Endothelial cell of umbilical vein (primary cell): Measurements from ENCODE around the gene MYO1B. TPM values are rescaled to one million over a fixed set of nuclear protein-coding genes. Genes with fewer than 3 reads are reported as not detected.

ENCODE experiments used
- BruUV-seq: library from RNA; stranded (reverse); fragments of 400-500 nt; replicated peaks from 2 replicates; lab custom pipeline; 2021; lab: Mats Ljungman, UMichigan
- CTCF ChIA-PET: fragments of 300-600, 350-600 bp; sonication (Branson Sonifier 250); formaldehyde crosslinking; loops from one replicate; lab custom pipeline; 2021; ENCODE audit warnings: antibody characterized with exemption, inconsistent platforms; lab: Charles Lee
- POLR2A ChIA-PET: fragments of 300-600, 350-600 bp; sonication (Branson Sonifier 250); formaldehyde crosslinking; loops from one replicate; lab custom pipeline; 2021; ENCODE audit warnings: antibody characterized with exemption, inconsistent platforms; lab: Charles Lee
- DNase-seq: peaks from one replicate; pipeline ENCODE4 v3.0.0-alpha.2; 2011; ENCODE audit warnings: low read depth, low spot score
- FAIRE-seq: peaks from 2 replicates; lab custom pipeline; 2011; peaks lifted over from hg19 to GRCh38; lab: Jason Lieb, UNC
- H2AFZ ChIP-seq: 2 replicates; pipeline ENCODE4 v1.6.0; 2012; ENCODE audit warnings: low read depth, low read length, control low read depth, inconsistent platforms
- H3K27ac ChIP-seq: 2 replicates; pipeline ENCODE4 v1.5.1; 2011; ENCODE audit warnings: low read depth, mild to moderate bottlenecking, control low read depth, low read length, moderate library complexity; ENCODE audit not compliant: insufficient read depth
- H3K27me3 ChIP-seq, 2 experiments: 2 replicates each; pipeline versions ENCODE4 v1.6.0 to v1.6.1; 2011; ENCODE audit warnings: low read length in 2 of 2, mixed read lengths in 1 of 2; ENCODE audit not compliant: control insufficient read depth in 2 of 2, insufficient read depth in 2 of 2
- H3K36me3 ChIP-seq, 2 experiments: 2 replicates in 1 of 2; 3 replicates in 1 of 2; pipeline ENCODE4 v1.5.1; 2011; ENCODE audit warnings: low read length in 2 of 2, mild to moderate bottlenecking in 1 of 2, moderate library complexity in 1 of 2; ENCODE audit not compliant: control insufficient read depth in 2 of 2, insufficient read depth in 2 of 2; ENCODE audit errors: extremely low read depth in 1 of 2
- H3K4me1 ChIP-seq: 3 replicates; pipeline ENCODE4 v1.5.1; 2011; ENCODE audit warnings: mild to moderate bottlenecking, low read length; ENCODE audit not compliant: control insufficient read depth, insufficient read depth; ENCODE audit errors: extremely low read depth
- H3K4me2 ChIP-seq: 2 replicates; pipeline ENCODE4 v1.6.1; 2011; ENCODE audit warnings: low read length, control low read depth, mixed read lengths; ENCODE audit not compliant: insufficient read depth
- H3K4me3 ChIP-seq, 3 experiments: fragments of 200-600 bp in 1 of 3; sonication (generic), shearing (Covaris generic) in 1 of 3; replicated peaks in 1 of 3; 2 replicates each; pipeline ENCODE4 v1.5.1; 2011 to 2016; ENCODE audit warnings: control low read depth in 3 of 3, low read length in 3 of 3, mild to moderate bottlenecking in 2 of 3, inconsistent platforms in 1 of 3, low read depth in 1 of 3, moderate library complexity in 1 of 3; ENCODE audit not compliant: insufficient read depth in 1 of 3
- H3K79me2 ChIP-seq: 2 replicates; pipeline ENCODE4 v1.6.0; 2012; ENCODE audit warnings: low read length, inconsistent platforms; ENCODE audit not compliant: control insufficient read depth, insufficient read depth
- H3K9ac ChIP-seq: replicated peaks from 2 replicates; pipeline ENCODE3; 2011; ENCODE audit warnings: low read length, control low read depth; ENCODE audit not compliant: insufficient read depth; ENCODE audit errors: extremely low read depth
- H3K9me1 ChIP-seq: replicated peaks from 3 replicates; pipeline ENCODE4 v1.6.0; 2011; ENCODE audit warnings: mild to moderate bottlenecking, low read length; ENCODE audit not compliant: control insufficient read depth, insufficient read depth; ENCODE audit errors: extremely low read depth
- H3K9me3 ChIP-seq: replicated peaks from 2 replicates; pipeline ENCODE4 v1.5.1; 2012; ENCODE audit warnings: low read length, inconsistent platforms; ENCODE audit not compliant: control insufficient read depth, insufficient read depth
- H4K20me1 ChIP-seq: replicated peaks from 2 replicates; pipeline ENCODE3; 2011; ENCODE audit warnings: mild to moderate bottlenecking, low read length; ENCODE audit not compliant: control insufficient read depth, insufficient read depth; ENCODE audit errors: extremely low read depth
- CTCF ChIP-seq, 2 donors: IDR thresholded peaks; 1 replicate in 1 of 2; 2 replicates in 1 of 2; pipeline ENCODE4 v1.5.1; 2011; ENCODE audit warnings: low read length in 2 of 2, mild to moderate bottlenecking in 2 of 2, moderate library complexity in 2 of 2, control low read depth in 1 of 2, inconsistent platforms in 1 of 2, low read depth in 1 of 2; ENCODE audit not compliant: insufficient read depth in 1 of 2; ENCODE audit errors: extremely low read depth in 1 of 2
- EZH2 ChIP-seq: IDR thresholded peaks from 2 replicates; pipeline ENCODE4 v1.6.1; 2012; ENCODE audit warnings: borderline replicate concordance, low read depth, mild to moderate bottlenecking, moderate library complexity, low read length, inconsistent platforms; ENCODE audit not compliant: severe bottlenecking
- GATA2 ChIP-seq: IDR thresholded peaks from 2 replicates; pipeline ENCODE4 v1.7.0; 2011; ENCODE audit warnings: low read depth, mild to moderate bottlenecking, moderate library complexity, mixed read lengths, low read length; ENCODE audit not compliant: insufficient read length, insufficient read depth
- MYC ChIP-seq: IDR thresholded peaks from one replicate; pipeline ENCODE4 v1.6.1; 2011; ENCODE audit warnings: mild to moderate bottlenecking, low read depth, low read length
- POLR2A ChIP-seq: IDR thresholded peaks from 2 replicates; pipeline ENCODE4 v1.6.1; 2012; ENCODE audit warnings: low read depth, mild to moderate bottlenecking, control low read depth, low read length
- POLR2AphosphoS5 ChIP-seq: IDR thresholded peaks from 2 replicates; pipeline ENCODE4 v1.6.1; 2012; ENCODE audit warnings: low read depth, mild to moderate bottlenecking, control low read depth, low read length, moderate library complexity; ENCODE audit not compliant: insufficient read depth
- dilution Hi-C: fragments of 300-500 bp; cut with MboI; formaldehyde crosslinking; loops from one replicate; pipeline ENCODE4 v1.15.0; 2019; ENCODE audit warnings: low sequenced_read_pairs; ENCODE audit not compliant: extremely low pct_ligation_motif_present
- intact Hi-C: fragments of 100-400 bp; cut with micrococcal nuclease; formaldehyde crosslinking; loops from one replicate; pipeline ENCODE4 v1.10.0; 2022
- polyA plus RNA-seq, 4 experiments: library from polyadenylated mRNA; depleted of rRNA in 3 of 4; stranded (reverse) in 3 of 4; unstranded in 1 of 4; fragments of >200 nt; gene quantifications; 2 replicates each; pipeline versions ENCODE4 v1.2.1 to v1.2.3, GENCODE V29; 2011 to 2012; ENCODE audit warnings: missing spikeins in 1 of 4
- total RNA-seq: library from RNA; stranded (reverse); gene quantifications from 2 replicates; pipeline ENCODE4 v1.2.3, GENCODE V29; 2021

MYO1B gene
- total and polyA plus RNA-seq, 2 donors (not counting 3 experiments of a cell fraction or from before 2014, with no cell fraction given): 8.7 to 51.1 TPM

GRCh38 chr2:191374939-191375338 is 129.7 kb downstream of the MYO1B start:
- Histone ChIP-seq H3K36me3 (no peaks in the 10 kb centered on the region), H3K9me1 (no peaks in the 10 kb centered on the region), H3K27ac (no peak overlapping the region), H3K27me3 (no peaks in the 10 kb centered on the region), H3K4me1 (peaks cover 19% of the 10 kb centered on the region), H3K4me2 (no peak overlapping the region), H3K79me2 (no peaks in the 10 kb centered on the region), H3K9me3 (no peaks in the 10 kb centered on the region), H3K9ac (no peak overlapping the region), H2AFZ (no peak overlapping the region), H3K4me3 (no peak overlapping the region), H4K20me1 (no peaks in the 10 kb centered on the region)
- FAIRE-seq (no peak), DNase-seq (no peak)
- ChIA-PET CTCF (interaction anchor here (1.0 kb wide), 1 partner anchor 11 kb away, joined by 3 read pairs; no protein-coding TSS in a partner anchor), POLR2A (no interaction called here)
- dilution Hi-C loops (no loop called here), intact Hi-C loops (no loop called here)
- TF ChIP-seq GATA2 (no peak), EZH2 (no peak), CTCF (IDR thresholded peaks at IDR 0.05; ENCODE audit: extremely low read depth in 1 of 2, insufficient read depth in 1 of 2, low read depth in 1 of 2, low read length in 2 of 2) (no peak), MYC (no peak), POLR2AphosphoS5 (no peak), POLR2A (no peak)
- no TSS peak for BruUV-seq
